Activated CD4-positive, alpha-beta T cell treated with anti-CD3 and anti-CD28 coated beads, Interleukin-2, Interleukin-4, amounts not matched to agents 100 ng/mL and 50 ng/mL, durations not matched to agents 16 hours and 8 hours (primary cell): Measurements from ENCODE around the gene CTAGE6.
"Not testable (repeated sequence)": the region's sequence is repeated elsewhere in the genome, so short reads cannot be mapped to it uniquely, and the experiment has no call there.

Experiments used
- DNase-seq: peaks from one replicate; pipeline ENCODE4 v3.0.0-alpha.2; 2020; ENCODE audit warnings: low spot score

The CTAGE6 gene, protein sequence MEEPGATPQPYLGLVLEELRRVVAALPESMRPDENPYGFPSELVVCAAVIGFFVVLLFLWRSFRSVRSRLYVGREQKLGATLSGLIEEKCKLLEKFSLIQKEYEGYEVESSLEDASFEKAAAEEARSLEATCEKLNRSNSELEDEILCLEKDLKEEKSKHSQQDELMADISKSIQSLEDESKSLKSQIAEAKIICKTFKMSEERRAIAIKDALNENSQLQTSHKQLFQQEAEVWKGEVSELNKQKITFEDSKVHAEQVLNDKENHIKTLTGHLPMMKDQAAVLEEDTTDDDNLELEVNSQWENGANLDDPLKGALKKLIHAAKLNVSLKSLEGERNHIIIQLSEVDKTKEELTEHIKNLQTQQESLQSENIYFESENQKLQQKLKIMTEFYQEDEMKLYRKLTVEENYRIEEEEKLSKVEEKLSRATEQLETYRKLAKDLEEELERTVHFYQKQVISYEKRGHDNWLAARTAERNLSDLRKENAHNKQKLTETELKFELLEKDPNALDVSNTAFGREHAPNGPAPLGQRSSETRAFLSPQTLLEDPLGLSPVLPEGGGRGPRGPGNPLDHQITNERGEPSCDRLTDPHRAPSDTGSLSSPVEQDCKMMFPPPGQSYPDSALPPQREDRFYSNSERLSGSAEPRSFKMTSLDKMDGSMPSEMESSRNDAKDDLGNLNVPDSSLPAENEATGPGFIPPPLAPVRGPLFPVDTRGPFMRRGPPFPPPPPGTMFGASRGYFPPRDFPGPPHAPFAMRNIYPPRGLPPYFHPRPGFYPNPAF

DNA sequence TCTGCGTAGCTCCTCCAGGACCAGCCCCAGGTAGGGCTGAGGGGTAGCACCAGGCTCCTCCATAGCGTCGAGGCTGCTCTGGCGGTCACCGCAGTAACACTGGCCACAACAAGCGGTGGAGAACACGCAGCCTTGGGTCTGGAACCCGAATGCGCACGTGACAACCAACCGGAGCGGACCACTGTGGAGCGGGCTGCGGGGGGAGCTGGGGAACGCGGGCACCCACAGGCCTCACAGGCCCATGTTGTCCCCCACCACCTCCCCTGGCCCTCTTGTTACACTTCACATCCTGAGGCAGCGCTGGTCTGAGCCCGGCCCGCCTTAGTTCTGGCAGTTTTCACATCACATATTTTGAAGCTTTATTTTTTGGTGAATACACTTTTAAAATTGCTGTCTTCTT is at the start of gene CTAGE6:
TSS of gene CTAGE6 (minus strand) at position 101 of the 400 bp plus-strand sequence. CDS start at position 63, 38 bp downstream.
- DNase-seq: not testable (repeated sequence)

DNA sequence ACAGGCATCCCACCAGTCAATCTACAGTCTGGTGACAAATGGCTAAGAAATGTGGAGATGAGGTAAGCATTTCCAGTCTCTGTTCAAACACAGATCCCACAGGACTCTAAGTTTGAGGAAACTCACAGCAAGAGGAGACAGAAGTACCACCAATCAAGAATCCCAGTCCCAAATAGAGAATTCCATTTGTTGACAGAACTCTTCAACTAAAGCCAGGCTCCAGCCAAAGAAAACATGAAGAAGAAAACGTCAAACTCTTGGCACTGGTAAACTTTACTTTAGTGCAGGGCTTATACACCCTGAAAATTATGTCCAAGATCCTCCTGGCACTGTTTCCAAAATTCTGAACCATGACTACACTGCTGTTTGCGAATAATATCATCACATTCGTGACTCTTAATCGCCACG is 49.2 kb upstream of the CTAGE6 start:
- not testable (repeated sequence) for DNase-seq

DNA sequence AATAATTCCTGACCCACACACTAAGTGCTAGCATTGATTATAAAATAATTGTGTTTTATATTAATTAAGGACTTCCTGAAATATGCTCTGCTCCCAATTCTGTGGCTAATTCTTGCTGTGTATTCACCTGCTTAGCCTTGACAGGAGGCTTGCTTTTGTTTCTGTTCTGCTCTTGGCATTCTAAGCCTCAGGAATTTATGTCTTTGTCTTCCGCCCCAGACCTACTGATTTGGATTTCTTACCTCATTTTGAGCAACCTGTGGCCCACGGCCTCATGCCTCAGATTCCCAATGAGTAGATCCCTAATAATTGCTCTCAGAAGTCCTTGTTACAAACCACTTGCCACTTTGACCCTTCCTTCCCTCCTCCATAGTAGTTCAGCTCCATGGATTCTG is 40.4 kb upstream of the CTAGE6 start:
- DNase-seq: not testable (repeated sequence)

DNA sequence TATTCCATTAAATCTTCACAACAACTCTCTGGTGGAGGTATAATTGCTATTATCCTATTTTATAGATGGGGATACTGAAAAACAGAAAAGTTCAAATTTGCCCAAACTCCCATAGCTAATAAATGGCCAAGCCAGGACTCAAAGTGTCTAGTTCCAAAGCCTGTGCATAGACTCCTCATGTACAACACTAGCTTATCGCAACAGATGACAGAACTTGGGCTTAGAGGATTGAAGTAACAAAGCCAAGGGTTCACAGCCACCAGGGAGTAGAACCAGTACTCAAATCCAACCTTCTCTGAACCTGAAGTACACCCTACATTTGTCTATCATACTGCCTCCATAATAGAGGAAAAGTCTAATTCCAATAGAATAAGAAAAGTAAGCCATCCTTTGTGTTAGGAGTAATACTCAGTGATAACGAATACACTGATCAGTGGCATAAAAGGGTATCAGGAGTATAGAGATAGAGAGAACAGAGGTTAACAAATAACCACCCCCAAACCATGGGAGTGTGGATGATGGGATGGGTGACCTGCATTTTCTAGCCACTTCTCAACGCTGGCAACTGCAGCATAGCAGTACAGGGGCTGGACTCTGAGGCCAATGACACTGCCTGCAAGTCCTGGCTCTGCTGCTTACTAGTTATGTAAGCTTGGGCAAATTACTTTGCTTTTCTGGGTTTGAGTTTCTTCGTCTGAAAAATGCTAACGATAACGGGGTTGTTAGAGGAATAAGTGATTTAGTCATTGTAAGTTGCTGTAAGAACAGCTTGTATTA is 39.8 kb upstream of the CTAGE6 start:
- DNase-seq: not testable (repeated sequence)

DNA sequence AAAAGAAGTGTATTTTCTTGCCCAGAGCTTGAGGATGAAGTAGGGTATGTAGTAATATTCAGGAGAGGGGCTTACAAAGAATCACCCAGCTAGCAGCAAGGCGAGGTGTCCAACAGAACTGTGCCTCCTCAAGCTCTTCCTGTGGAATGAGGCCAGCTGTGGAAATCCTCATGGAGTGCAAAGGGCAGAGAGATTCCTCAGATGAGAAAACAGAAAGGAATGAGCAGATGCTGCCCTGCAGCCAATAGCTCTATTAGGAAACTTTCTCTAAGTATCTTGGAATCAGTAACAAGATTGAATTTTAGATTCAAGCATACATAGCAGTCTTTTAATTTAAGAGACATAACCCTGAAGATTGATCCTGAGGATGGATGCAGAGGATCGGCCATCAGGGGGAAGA is 38.2 kb upstream of the CTAGE6 start:
- DNase-seq: not testable (repeated sequence)

DNA sequence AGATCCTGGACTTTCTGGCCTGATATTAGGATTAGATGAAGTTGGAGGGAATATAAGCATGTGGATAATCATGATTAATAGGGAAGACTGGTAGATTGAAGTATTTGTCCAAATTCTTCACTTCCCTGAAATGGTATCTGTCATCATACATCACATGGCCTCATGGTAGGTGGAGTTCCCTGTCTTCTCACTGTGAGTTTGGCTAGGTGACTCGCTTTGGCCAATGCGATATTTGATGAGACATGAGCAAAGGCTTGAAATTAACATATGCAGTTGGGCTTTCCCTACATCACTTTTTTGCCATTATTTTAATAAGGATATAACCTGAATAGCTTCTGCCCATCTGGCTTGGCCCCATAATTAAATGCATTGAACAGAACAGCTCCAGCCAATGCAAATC is 35.1 kb upstream of the CTAGE6 start:
- DNase-seq: not testable (repeated sequence)

DNA sequence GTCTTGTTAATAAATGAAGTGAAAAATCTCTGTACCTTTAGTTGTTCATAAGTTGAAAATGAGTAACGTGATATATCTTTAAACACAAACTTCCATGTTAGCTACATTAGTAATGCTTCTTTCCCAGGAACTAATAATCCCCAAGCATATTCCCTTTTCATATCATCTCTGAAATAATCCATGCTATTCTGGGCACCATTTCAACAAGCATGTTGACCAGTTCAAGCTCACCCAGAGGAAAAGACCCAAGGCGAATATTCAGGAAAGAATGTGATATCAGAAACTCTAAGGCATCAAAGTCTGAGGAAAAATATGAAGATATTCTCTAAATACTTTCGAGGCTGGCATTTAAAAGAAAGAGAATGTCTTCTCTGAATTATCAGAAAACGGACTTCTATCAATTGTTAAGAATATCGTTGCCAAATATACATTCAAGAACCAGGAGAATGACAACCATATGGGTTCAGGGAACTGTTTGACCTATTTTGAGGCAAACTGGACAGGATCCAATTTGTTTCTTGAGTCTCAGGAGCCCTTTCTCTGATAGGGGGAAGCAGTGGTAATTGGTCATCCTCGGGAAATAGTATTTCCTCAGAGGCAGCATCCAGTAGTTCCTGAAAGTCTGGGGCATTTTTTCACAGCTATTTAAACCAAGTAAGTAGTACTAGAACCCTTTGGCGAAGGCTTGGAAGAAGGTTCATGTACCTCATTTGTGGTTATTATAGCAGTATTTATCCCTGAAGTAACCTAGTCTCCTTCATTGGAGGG is 28.1 kb upstream of the CTAGE6 start:
- DNase-seq: not testable (repeated sequence)

DNA sequence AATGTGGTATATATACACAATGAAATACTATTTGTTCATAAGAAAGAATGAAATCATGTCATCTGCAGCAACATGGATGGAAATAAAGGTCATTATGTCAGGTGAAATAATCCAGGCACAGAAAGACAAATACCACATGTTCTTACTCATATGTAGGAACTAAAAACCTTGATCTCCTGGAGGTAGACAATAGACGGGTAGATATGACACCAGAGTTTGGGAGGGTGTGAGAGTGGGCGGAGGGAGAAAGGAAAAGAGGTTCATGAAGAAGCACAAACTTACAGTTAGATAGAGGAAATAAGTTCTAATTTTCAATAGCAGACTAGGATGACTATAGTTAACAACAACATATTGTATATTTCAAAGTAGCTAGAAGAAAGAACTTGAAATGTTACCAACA is 22.1 kb upstream of the CTAGE6 start:
- not testable (repeated sequence) for DNase-seq

DNA sequence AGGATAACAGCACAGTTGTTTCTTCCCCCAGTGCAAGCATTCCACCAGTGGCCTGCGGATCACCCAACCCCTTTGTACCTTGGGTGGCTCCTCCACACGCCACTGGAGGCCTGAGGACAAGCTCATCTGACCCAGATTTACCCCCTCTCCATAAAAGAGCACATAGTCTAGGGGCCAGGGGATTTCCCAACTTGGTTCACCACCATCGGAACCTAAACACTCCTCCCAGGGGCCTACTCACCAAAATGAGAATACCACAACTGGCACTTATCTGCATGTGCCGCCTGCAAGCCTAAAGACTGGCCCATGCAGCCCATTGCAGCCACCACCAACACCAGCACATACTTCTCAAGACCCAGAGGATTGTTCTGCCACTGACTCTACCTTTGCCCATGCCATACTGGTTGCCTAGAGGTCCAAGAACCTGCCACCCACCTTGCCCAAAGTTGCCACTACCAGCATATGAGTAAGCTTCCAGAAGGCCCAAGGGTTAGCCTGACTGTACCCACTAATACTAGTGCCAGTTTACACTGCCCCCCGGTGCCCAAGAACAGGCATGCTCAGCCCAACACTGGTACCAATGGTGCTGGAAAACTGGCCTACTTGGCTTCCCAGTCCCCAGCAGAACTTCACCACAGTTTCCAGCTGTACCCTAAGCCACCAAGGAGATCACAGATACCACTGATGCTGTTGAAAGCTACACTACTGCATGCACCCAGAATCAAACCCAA is 15.4 kb upstream of the CTAGE6 start:
- DNase-seq: not testable (repeated sequence)

DNA sequence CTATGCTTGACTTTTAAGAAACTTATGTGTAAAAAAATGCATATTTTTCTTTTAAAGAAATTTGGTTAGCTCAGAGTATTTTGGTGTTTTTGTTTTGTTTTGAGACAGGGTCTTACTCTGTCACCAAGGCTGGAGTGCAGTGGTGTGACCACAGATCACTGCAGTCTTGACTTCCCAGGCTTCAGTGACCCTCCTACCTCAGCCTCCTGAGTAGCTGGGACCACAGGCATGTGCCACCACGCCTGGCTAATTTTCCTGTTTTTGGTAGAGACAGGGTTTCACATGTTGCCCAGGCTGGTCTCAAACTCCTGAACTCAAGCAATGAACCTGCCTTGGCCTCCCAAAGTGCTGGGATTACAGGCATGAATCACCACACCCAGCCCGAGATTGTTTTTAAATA is 10.0 kb upstream of the CTAGE6 start:
- DNase-seq: not testable (repeated sequence)

DNA sequence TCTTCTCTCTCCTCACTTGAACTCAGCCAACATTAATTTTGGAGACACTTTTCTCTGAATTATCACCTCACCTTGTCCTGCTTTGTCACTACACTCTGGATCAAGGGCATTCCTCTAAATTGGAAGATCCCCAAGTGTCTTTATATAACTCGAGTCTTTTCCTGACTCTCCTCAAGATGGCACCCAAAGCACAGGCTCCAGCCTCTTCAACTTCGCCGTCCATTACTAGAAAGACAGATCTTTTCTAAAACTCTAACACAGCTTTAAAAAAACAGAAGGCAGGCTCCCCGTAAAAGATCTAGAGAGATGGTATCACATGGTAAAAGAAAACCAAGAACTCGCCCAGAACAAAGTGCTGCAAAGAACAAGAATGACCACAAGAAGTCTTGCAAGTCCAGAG is 8.2 kb upstream of the CTAGE6 start:
- not testable (repeated sequence) for DNase-seq

DNA sequence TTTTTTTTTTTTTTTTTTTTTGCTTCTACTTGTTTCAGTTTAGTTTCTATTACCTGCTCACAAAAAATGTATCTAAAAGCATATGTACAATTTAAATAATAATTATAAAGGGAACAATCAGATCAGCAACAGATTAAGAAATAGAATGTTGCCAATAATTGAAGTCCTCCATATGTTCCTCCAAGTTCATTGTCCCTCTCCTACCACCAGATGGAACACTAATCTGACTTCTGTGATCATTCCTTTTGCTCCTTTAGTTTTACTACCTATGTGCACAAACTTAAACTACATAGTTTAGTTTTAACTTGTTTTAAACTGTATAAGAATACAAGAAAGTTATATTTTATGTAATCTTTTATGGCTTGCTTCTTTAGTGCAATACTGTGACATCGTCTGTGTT is 5.6 kb upstream of the CTAGE6 start:
- not testable (repeated sequence) for DNase-seq

DNA sequence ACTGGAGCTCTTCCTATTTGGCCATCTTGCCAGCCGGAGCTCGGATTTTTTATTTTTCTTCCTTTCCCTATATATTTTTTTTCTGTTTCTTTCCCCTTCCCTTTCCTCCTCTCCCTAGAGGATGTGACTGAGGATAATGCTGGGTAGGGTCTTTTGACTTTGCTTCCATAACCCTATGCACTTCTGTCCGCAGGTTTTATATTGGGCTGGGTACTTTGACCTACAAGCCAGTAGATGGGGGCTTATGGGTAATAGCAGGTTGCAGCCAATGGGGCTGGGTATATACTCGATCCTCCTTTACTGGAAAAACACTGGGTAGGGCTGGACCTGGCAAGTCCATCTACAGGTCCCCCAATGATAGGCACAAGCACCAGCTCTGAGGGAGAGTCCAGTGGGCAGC is 12.2 kb downstream of the CTAGE6 start:
- DNase-seq: not testable (repeated sequence)

DNA sequence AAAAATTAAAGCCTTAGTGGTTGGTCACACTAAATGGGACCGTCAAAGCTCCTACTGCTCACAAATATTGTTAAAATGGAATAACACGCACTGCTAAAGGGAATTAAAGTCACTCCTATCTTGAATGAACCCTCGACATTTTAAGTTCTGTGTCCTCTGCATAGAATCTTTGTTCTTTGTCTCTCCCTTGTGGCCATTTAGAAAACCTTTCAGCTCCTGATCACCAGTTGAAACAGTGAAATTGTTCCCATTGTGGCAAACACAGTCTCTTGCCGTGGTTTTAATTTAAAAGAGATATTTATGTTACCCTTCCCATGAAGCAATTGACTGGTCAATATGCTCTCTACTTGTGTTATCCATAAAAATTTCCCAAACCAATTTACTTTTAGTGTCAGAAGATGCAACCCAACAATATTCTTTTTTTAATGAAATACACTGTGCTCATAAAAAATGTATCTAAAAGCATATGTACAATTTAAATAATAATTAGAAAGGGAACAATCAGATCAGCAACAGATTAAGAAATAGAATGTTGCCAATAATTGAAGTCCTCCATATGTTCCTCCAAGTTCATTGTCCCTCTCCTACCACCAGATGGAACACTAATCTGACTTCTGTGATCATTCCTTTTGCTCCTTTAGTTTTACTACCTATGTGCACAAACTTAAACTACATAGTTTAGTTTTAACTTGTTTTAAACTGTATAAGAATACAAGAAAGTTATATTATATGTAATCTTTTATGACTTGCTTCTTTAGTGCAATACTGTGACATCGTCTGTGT is 20.3 kb downstream of the CTAGE6 start:
- peak; percentile 27 for DNase-seq

DNA sequence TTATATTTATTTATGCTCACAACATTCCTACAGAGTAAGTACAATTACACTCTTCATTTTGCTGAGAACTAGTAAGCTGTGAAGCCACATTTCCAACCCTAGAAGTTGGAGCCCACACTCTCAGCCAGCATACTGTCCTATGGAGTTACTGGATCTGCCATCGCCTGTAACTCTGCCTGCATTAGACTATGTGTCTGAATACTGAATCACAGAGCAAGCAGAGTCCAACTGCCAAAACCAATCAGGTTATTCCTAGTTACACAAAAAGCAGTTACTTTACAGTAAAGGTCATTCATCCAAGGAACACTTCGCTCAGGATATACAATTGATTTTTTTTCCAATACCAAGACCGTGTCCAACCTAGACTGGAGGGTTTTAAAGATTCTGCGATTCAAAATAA is 21.5 kb downstream of the CTAGE6 start:
- no peak for DNase-seq

DNA sequence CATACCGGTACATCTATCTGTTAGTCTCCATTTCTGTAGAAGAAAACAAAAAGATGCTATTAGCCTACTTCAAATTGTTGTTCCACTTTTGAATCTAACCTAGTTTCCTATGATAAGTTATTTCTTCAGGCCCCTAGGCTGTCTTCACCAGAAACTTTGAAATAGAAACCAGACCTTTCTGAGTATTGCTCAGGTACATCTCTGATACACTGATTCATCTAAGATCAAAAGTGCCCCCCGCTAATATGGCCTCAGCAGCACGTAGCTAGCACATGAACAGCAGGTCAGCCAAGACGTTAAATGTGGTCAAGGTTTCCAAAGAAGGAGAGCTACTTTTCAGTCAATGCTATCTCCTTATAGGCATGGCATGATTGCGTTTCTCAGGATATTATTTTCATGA is 23.6 kb downstream of the CTAGE6 start:
- no peak for DNase-seq

DNA sequence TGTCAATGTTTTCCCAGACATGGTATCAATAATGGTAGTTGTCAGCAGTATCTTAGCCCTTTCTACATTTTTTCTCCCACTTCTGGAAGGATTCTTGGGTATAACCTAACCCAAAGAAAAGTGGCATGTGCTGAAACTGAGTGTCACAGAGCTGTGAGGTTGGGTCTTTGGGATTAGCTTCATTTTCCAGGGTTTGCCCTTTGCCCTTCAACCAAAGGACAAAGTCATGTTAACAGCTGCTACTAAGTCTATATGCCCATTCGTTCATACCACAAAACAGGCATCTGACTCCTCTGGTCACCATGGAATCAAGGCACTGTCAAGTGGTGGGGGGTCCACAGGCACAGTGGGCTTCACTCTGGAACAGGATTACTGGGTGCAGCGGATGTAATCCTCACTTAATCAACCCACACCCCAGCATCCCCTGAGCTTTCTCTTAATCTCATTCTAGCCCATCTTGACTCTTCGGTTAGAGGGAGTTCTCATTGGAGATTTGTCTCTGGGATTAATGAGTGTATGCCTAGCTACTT is 29.1 kb downstream of the CTAGE6 start:
- no peak for DNase-seq

DNA sequence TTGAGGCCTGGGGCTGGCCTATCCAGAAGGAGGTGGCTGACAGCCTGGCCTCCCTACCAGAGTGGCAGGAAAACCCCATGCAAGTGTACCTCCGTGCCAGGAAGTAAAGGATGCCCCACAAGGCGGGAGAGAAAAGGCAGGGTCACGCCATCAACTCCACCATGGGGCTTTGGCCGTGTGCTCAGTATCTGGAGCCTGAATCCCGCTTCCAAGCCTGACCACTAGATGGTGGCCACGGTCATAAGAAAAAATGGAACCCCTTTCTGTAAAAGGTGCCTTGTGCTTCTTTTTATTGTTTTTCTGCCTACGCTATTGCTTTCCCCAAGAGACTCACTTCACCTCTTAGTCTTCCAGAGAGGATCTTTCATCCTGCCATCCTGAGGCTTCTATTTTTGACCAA is 29.9 kb downstream of the CTAGE6 start:
- not testable (repeated sequence) for DNase-seq

DNA sequence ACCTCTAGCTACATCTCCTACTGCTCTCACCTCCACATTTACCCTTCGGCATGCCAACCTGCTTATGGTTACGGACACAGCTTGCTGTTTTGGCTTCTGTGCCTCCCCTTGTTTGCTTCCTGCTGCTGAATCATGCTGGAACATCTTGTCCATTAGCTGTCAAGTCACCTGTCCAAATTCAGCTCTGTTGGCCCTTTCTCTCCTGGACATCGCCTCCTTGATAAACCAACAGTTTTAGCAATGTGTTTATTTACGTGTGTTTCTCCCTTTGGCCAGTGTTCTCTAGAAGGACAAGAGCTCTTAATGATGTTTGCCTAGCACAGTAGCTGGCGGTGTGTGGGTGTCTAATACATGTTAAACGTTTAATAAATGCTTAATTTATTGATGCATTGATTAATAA is 31.4 kb downstream of the CTAGE6 start:
- DNase-seq: not testable (repeated sequence)

DNA sequence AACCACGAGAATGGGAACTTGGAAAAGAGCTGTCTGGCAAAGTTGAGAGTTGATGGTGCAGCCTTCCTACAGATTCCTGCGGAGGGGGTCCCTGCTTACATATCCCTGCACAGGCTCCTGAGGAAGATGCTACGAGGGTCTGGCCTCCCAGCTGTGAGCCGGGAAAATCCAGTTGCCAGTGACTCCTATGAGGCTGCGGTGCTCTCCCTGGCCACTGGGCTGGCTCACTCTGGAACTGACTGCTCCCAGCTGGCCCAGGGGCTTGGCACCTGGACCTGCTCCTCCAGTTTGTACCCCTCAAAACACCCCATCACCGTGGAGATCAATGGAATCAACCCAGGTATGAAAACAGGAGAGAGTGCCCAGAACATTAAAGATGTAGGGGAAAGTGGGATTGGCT is 37.2 kb downstream of the CTAGE6 start:
- DNase-seq: not testable (repeated sequence)
